B cell (primary cell): ENCODE data around the gene DPYSL4. TPM values are rescaled to one million over a fixed set of nuclear protein-coding genes. Genes with fewer than 3 reads are reported as not detected.

Experiments used
- ATAC-seq: fragments of 200-7000 bp; cut with Tn5 transposase; one replicate; pipeline ENCODE4 v1.10.0; 2021; ENCODE audit warnings: low read depth, mild to moderate bottlenecking, moderate number of reproducible peaks, moderate library complexity
- CTCF ChIA-PET: fragments of 350-600 bp; sonication (Branson Sonifier 250); formaldehyde crosslinking; loops from one replicate; lab custom pipeline; 2021; ENCODE audit warnings: antibody characterized with exemption, inconsistent platforms; lab: Charles Lee
- POLR2A ChIA-PET: fragments of 350-600 bp; sonication (Branson Sonifier 250); formaldehyde crosslinking; loops from one replicate; lab custom pipeline; 2021; ENCODE audit warnings: antibody characterized with exemption; lab: Charles Lee
- DNase-seq: peaks from one replicate; pipeline ENCODE4 v3.0.0; 2013
- H2AFZ ChIP-seq: 2 replicates; pipeline ENCODE4 v1.6.1; 2012; ENCODE audit warnings: mild to moderate bottlenecking, low read depth, low read length; ENCODE audit not compliant: insufficient read depth, poor library complexity, severe bottlenecking
- H3K27ac ChIP-seq, 2 donors: 1 replicate in 1 of 2; 2 replicates in 1 of 2; pipeline ENCODE4 v1.5.1; 2012 to 2013; ENCODE audit warnings: low read length in 2 of 2, mild to moderate bottlenecking in 2 of 2, moderate library complexity in 1 of 2
- H3K27me3 ChIP-seq, 4 experiments: fragments of 200-600 bp in 1 of 4; sonication (generic) in 1 of 4; replicated peaks in 1 of 4; 1 replicate in 2 of 4; 2 replicates in 2 of 4; pipeline versions ENCODE4 v1.6.1 to v1.7.0; 2013 to 2016; ENCODE audit warnings: low read length in 3 of 4, mild to moderate bottlenecking in 2 of 4, mixed read lengths in 1 of 4, moderate library complexity in 1 of 4; ENCODE audit not compliant: insufficient read depth in 4 of 4, control insufficient read depth in 3 of 4; ENCODE audit errors: control extremely low read depth in 1 of 4
- H3K36me3 ChIP-seq, 2 experiments: replicated peaks in 1 of 2; 1 replicate in 1 of 2; 2 replicates in 1 of 2; pipeline versions ENCODE4 v1.6.1 to v1.7.1; 2013; ENCODE audit warnings: low read length in 1 of 2; ENCODE audit not compliant: insufficient read depth in 2 of 2, control insufficient read depth in 1 of 2; ENCODE audit errors: control extremely low read depth in 1 of 2, extremely low read depth in 1 of 2
- H3K4me1 ChIP-seq, 2 donors: fragments of 200-600 bp in 1 of 2; sonication (generic) in 1 of 2; 1 replicate in 1 of 2; 2 replicates in 1 of 2; pipeline versions ENCODE4 v1.5.1 to v1.6.1; 2013 to 2017; ENCODE audit warnings: low read length in 2 of 2; ENCODE audit not compliant: control insufficient read depth in 2 of 2, insufficient read depth in 2 of 2
- H3K4me2 ChIP-seq: replicated peaks from 2 replicates; pipeline ENCODE3; 2012; ENCODE audit warnings: mild to moderate bottlenecking, low read depth, low read length; ENCODE audit not compliant: poor library complexity, severe bottlenecking
- H3K4me3 ChIP-seq, 5 experiments: fragments of 200-600 bp in 1 of 5; sonication (generic) in 1 of 5; 1 replicate in 3 of 5; 2 replicates in 2 of 5; pipeline versions ENCODE4 v1.5.1 to v1.7.0; 2011 to 2016; ENCODE audit warnings: low read length in 4 of 5, mild to moderate bottlenecking in 4 of 5, low read depth in 2 of 5, control low read depth in 1 of 5, moderate library complexity in 1 of 5; ENCODE audit not compliant: insufficient read depth in 1 of 5; ENCODE audit errors: control extremely low read depth in 1 of 5, extremely low read depth in 1 of 5
- H3K79me2 ChIP-seq: fragments of 200-600 bp; sonication (generic); one replicate; pipeline ENCODE4 v1.6.0; 2016; ENCODE audit warnings: low read length; ENCODE audit not compliant: control insufficient read depth, insufficient read depth
- H3K9ac ChIP-seq: fragments of 200-600 bp; sonication (generic); 2 replicates; pipeline ENCODE4 v1.6.1; 2017; ENCODE audit warnings: mild to moderate bottlenecking, low read length, moderate library complexity
- H3K9me3 ChIP-seq, 3 donors: one replicate each; pipeline versions ENCODE4 v1.6.1 to v1.7.1; 2013; ENCODE audit warnings: low read length in 2 of 3; ENCODE audit not compliant: control insufficient read depth in 2 of 3, insufficient read depth in 1 of 3; ENCODE audit errors: control extremely low read depth in 1 of 3
- H4K20me1 ChIP-seq: 2 replicates; pipeline ENCODE4 v1.6.0; 2012; ENCODE audit warnings: mild to moderate bottlenecking, low read length; ENCODE audit not compliant: insufficient read depth, control insufficient read depth, poor library complexity, severe bottlenecking
- H3K27ac Mint-ChIP-seq: one replicate; pipeline ENCODE4 v1.8.0; 2021; ENCODE audit warnings: mixed read lengths
- H3K27me3 Mint-ChIP-seq: one replicate; pipeline ENCODE4 v1.8.0; 2021; ENCODE audit warnings: mixed read lengths
- H3K4me1 Mint-ChIP-seq: one replicate; pipeline ENCODE4 v1.8.0; 2021; ENCODE audit warnings: mixed read lengths
- H3K4me3 Mint-ChIP-seq: one replicate; pipeline ENCODE4 v1.8.0; 2021; ENCODE audit warnings: mixed read lengths
- H3K9me3 Mint-ChIP-seq: one replicate; pipeline ENCODE4 v1.8.0; 2022; ENCODE audit warnings: mixed read lengths; ENCODE audit not compliant: insufficient read depth
- EZH2 ChIP-seq: IDR thresholded peaks from 2 replicates; pipeline ENCODE4 v1.6.1; 2012; ENCODE audit warnings: borderline replicate concordance, low read depth, mild to moderate bottlenecking, moderate library complexity, low read length; ENCODE audit not compliant: insufficient read depth, poor library complexity, severe bottlenecking
- WGBS: methylation state at CpG from one replicate; pipeline ENCODE4 v1.1.5; 2013; ENCODE audit warnings: missing lambda C conversion rate; ENCODE audit not compliant: insufficient coverage; 5-methylcytosine and 5-hydroxymethylcytosine counted together
- intact Hi-C: fragments of 100-400 bp; cut with micrococcal nuclease; formaldehyde crosslinking; loops from one replicate; pipeline ENCODE4 v1.10.0; 2022
- polyA plus RNA-seq: library from polyadenylated mRNA; depleted of rRNA; stranded (reverse); fragments of >200 nt; gene quantifications from 2 replicates; pipeline ENCODE4 v1.2.3, GENCODE V29; 2012
- total RNA-seq, 2 donors: library from RNA; stranded (reverse); fragments of 120-200 nt in 1 of 2; gene quantifications; 1 replicate in 1 of 2; 2 replicates in 1 of 2; pipeline versions ENCODE4 v1.2.3 to v1.2.4, GENCODE V29; 2013 to 2022
- TF ChIP-seq, protein P1 (sequence below): fragments of 200-600 bp; IDR thresholded peaks from one replicate; pipeline ENCODE4 v1.8.0; 2022; ENCODE audit warnings: antibody characterized with exemption, mild to moderate bottlenecking

DPYSL4 gene
- total and polyA plus RNA-seq, 2 donors (not counting 1 experiment from before 2014, with no cell fraction given), result 0.03 to 0.22 TPM

- POLR2A ChIA-PET, result no interaction called here
- peaks cover 0 to 4% of the 10 kb centered on the region in 2 donors for H3K4me1 ChIP-seq
- 94% methylated on average over 18 of the region's 19 CpGs for WGBS
Measured at GRCh38 chr10:132247943-132248342, 61.2 kb downstream of the DPYSL4 start.

DNA sequence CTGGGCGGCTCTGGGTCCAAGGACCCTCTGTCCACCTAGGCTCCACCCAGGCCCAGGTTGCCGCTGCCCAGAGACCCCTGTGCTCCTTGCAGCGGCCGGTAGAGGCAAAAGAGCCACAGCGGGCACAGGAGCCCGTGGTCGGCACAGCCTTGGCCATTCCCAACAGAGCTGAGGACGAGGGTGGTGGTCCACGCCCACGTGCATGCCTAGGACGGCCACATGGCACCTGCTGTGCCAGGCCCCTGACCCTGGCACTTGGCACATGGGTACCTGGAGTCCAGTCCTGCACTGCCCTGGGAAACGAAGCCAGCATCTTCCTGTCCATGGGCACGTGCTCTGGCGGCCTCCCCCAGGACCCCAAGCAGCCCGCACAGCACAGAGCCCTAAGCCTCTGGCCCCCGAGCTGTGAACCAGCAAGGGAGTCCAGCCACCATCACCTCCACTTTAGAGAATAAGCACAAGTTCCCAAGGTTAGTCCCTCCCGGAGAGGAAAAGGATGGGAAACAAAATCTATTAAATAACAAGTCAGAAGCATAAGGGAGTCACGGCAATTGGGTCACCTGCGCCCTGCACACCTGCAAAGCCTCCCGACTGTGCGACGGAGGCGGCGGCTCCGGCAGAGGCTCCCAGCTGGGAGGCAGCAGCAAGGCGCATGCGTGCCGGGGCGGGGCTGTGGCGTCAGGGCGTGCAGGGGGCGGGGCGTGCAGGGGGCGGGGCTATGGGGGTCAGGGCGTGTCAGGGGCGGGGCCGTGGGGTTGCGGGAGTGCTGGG, 61.9 kb downstream of the DPYSL4 start:
- H3K9ac ChIP-seq, result no peak overlapping the region
- CTCF ChIA-PET, result no interaction called here
- Mint-ChIP-seq H3K4me3 (peak overlapping the region; percentile 62), H3K27me3 (no peaks in the 10 kb centered on the region), H3K27ac (no peak overlapping the region), H3K9me3 (no peaks in the 10 kb centered on the region), H3K4me1 (peaks cover 5% of the 10 kb centered on the region)
- POLR2A ChIA-PET, result no interaction called here
- H3K27me3 ChIP-seq, result no peaks in the 10 kb centered on the region
- peaks cover 0 to 4% of the 10 kb centered on the region in 2 donors for H3K4me1 ChIP-seq
- ATAC-seq, result peak; percentile 62
- peak overlapping the region in 2 of 5 experiments; percentile 31 to 41 for H3K4me3 ChIP-seq
- peak; percentile 47 for DNase-seq
- H4K20me1 ChIP-seq, result no peaks in the 10 kb centered on the region
- H3K79me2 ChIP-seq, result no peaks in the 10 kb centered on the region
- H3K27ac ChIP-seq, result no peak overlapping the region
- peaks cover 0 to 5% (median 0%) of the 10 kb centered on the region in 3 donors for H3K9me3 ChIP-seq
- TF ChIP-seq, protein P1, sequence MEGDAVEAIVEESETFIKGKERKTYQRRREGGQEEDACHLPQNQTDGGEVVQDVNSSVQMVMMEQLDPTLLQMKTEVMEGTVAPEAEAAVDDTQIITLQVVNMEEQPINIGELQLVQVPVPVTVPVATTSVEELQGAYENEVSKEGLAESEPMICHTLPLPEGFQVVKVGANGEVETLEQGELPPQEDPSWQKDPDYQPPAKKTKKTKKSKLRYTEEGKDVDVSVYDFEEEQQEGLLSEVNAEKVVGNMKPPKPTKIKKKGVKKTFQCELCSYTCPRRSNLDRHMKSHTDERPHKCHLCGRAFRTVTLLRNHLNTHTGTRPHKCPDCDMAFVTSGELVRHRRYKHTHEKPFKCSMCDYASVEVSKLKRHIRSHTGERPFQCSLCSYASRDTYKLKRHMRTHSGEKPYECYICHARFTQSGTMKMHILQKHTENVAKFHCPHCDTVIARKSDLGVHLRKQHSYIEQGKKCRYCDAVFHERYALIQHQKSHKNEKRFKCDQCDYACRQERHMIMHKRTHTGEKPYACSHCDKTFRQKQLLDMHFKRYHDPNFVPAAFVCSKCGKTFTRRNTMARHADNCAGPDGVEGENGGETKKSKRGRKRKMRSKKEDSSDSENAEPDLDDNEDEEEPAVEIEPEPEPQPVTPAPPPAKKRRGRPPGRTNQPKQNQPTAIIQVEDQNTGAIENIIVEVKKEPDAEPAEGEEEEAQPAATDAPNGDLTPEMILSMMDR, result no peak
- TF ChIP-seq EZH2, result no peak
- H2AFZ ChIP-seq, result peak overlapping the region; percentile 42
- WGBS, result 81% methylated on average over 24 of the region's 38 CpGs
- H3K4me2 ChIP-seq, result peak overlapping the region; percentile 66
- H3K36me3 ChIP-seq, result no peaks in the 10 kb centered on the region
- intact Hi-C loops, result loop anchor here (1.0 kb wide), 1 partner anchor 59 kb away; the partner anchor contains the start of gene STK32C

More at GRCh38 chr10:132247943-132248342, 61.2 kb downstream of the DPYSL4 start:
- Mint-ChIP-seq H3K4me1 (peaks cover 5% of the 10 kb centered on the region), H3K4me3 (no peak overlapping the region), H3K27ac (no peak overlapping the region), H3K9me3 (no peaks in the 10 kb centered on the region), H3K27me3 (no peaks in the 10 kb centered on the region)
- DNase-seq (no peak), ATAC-seq (no peak)
- Histone ChIP-seq H3K4me2 (no peak overlapping the region), H4K20me1 (no peaks in the 10 kb centered on the region), H3K27ac (no peak overlapping the region), H3K9me3 (peaks cover 0 to 5% (median 0%) of the 10 kb centered on the region in 3 donors), H3K79me2 (no peaks in the 10 kb centered on the region), H3K36me3 (no peaks in the 10 kb centered on the region), H3K4me3 (no peak overlapping the region), H2AFZ (no peak overlapping the region), H3K9ac (no peak overlapping the region), H3K27me3 (no peaks in the 10 kb centered on the region)
- CTCF ChIA-PET, result no interaction called here
- intact Hi-C loops, result no loop called here
- TF ChIP-seq, protein P1, result no peak
- TF ChIP-seq EZH2, result no peak
